Right atrium auricular region (tissue), 2 donors: Measurements from ENCODE around the gene UBLCP1. TPM values are rescaled to one million over a fixed set of nuclear protein-coding genes. Genes with fewer than 3 reads are reported as not detected.

Experiments
- DNase-seq: peaks from one replicate; pipeline ENCODE4 v3.0.0-alpha.2; 2019; ENCODE audit warnings: low spot score
- H3K27ac ChIP-seq, 2 donors: fragments of 200-600 bp; sonication (generic); 1 replicate in 1 of 2; 2 replicates in 1 of 2; pipeline ENCODE4 v1.5.1; 2016 to 2019
- H3K27me3 ChIP-seq, 2 donors: fragments of 200-600 bp; sonication (generic); one replicate each; pipeline versions ENCODE4 v1.5.1 to v1.6.0; 2017 to 2019
- H3K36me3 ChIP-seq: fragments of 200-600 bp; sonication (generic); one replicate; pipeline ENCODE4 v1.5.1; 2016
- H3K4me1 ChIP-seq, 2 donors: fragments of 200-600 bp; sonication (generic); one replicate each; pipeline versions ENCODE4 v1.5.1 to v1.6.0; 2017 to 2019
- H3K4me3 ChIP-seq, 2 donors: fragments of 200-600 bp; sonication (generic); 1 replicate in 1 of 2; 2 replicates in 1 of 2; pipeline ENCODE4 v1.5.1; 2017 to 2019; ENCODE audit warnings: mild to moderate bottlenecking in 1 of 2, moderate library complexity in 1 of 2
- H3K9me3 ChIP-seq, 2 donors: fragments of 200-600 bp; sonication (generic); one replicate each; pipeline ENCODE4 v1.5.1; 2019
- total RNA-seq, 2 donors: library from RNA; depleted of rRNA; stranded (reverse); fragments of >200 nt; gene quantifications; one replicate each; pipeline ENCODE4 v1.1.0, GENCODE V29; 2016
- TF ChIP-seq, protein P1 (sequence below), 2 donors: fragments of 200-600 bp; sonication (generic); IDR thresholded peaks; one replicate each; pipeline ENCODE4 v1.5.1; 2019; ENCODE audit warnings: antibody characterized with exemption in 2 of 2

UBLCP1 gene, protein sequence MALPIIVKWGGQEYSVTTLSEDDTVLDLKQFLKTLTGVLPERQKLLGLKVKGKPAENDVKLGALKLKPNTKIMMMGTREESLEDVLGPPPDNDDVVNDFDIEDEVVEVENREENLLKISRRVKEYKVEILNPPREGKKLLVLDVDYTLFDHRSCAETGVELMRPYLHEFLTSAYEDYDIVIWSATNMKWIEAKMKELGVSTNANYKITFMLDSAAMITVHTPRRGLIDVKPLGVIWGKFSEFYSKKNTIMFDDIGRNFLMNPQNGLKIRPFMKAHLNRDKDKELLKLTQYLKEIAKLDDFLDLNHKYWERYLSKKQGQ
- total RNA-seq = 10 to 100 TPM; 13.2 to 14.1 TPM

GRCh38 chr5:159262859-159263568 lies at the start of gene UBLCP1:
UBLCP1 (plus strand) TSS chr5:159263290; CDS start chr5:159268916, 5,626 bp downstream.
- Histone ChIP-seq H3K27ac (peak within 1 kb of the TSS; percentile 92), H3K36me3 (no peaks in the 10 kb centered on the region), H3K4me3 (peak within 1 kb of the TSS; percentile 83 to 98), H3K4me1 (peaks cover 0 to 18% of the 10 kb centered on the region in 2 donors), H3K27me3 (no peaks in the 10 kb centered on the region), H3K9me3 (no peaks in the 10 kb centered on the region)
- DNase-seq = peak; percentile 79
- TF ChIP-seq, protein P1, sequence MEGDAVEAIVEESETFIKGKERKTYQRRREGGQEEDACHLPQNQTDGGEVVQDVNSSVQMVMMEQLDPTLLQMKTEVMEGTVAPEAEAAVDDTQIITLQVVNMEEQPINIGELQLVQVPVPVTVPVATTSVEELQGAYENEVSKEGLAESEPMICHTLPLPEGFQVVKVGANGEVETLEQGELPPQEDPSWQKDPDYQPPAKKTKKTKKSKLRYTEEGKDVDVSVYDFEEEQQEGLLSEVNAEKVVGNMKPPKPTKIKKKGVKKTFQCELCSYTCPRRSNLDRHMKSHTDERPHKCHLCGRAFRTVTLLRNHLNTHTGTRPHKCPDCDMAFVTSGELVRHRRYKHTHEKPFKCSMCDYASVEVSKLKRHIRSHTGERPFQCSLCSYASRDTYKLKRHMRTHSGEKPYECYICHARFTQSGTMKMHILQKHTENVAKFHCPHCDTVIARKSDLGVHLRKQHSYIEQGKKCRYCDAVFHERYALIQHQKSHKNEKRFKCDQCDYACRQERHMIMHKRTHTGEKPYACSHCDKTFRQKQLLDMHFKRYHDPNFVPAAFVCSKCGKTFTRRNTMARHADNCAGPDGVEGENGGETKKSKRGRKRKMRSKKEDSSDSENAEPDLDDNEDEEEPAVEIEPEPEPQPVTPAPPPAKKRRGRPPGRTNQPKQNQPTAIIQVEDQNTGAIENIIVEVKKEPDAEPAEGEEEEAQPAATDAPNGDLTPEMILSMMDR (IDR thresholded peaks at IDR 0.05) = no peak

- no peak overlapping the region for H3K4me3 ChIP-seq
- no peaks in the 10 kb centered on the region for H3K9me3 ChIP-seq
- TF ChIP-seq, protein P1 (IDR thresholded peaks at IDR 0.05) = no peak
Observed at GRCh38 chr5:159214486-159215271, 48.4 kb upstream of the UBLCP1 start.

DNA sequence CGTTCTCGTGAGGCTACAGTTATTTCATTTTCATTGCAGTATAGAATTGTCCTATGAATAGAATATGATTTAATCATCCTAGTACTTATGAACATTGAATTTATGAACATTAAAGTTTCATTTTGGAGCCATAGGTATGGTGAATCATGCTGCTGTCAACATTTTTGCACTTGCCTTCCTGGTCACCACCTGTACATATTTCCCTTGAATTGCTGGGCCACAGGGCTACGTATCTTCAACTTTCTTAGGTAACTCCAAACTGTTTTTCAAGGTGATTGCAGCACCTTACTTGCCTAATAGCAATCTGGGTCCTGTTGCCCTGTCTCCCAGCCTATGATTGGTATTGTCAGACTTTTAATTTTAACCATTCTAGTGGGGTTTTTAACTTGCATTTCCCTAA lies 47.2 kb upstream of the UBLCP1 start:
- no peaks in the 10 kb centered on the region for H3K9me3 ChIP-seq
- no peak for DNase-seq
- H3K27me3 ChIP-seq = no peaks in the 10 kb centered on the region
- H3K27ac ChIP-seq = no peak overlapping the region
- no peaks in the 10 kb centered on the region for H3K36me3 ChIP-seq
- no peak overlapping the region for H3K4me3 ChIP-seq
- TF ChIP-seq, protein P1 (IDR thresholded peaks at IDR 0.05) = no peak
- no peaks in the 10 kb centered on the region for H3K4me1 ChIP-seq

More at GRCh38 chr5:159214486-159215271, 48.4 kb upstream of the UBLCP1 start:
- H3K4me1 ChIP-seq = no peaks in the 10 kb centered on the region
- H3K36me3 ChIP-seq = no peaks in the 10 kb centered on the region
- DNase-seq = no peak
- H3K27ac ChIP-seq = no peak overlapping the region
- H3K27me3 ChIP-seq = no peaks in the 10 kb centered on the region

DNA sequence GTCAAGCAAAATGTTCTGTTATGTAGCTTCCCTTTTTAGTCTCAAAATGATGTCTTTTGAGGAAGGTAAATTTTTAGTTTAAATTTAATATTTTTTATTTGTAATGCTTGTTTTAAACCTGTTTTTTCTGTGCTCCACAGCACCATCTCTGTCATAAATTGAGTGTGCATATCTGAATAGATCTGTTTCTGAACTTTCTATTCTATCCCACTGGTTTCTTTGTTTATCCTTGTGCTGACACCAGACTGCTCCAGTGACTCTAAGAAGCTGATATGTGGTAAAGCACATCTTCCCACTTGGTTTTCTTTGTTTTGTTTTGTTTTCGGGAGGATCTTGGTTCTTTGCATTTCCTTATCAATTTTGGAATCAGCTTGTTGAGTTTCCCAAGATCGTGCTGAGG lies 46.6 kb upstream of the UBLCP1 start:
- Histone ChIP-seq H3K4me3 (no peak overlapping the region), H3K27ac (no peak overlapping the region), H3K27me3 (no peaks in the 10 kb centered on the region), H3K36me3 (no peaks in the 10 kb centered on the region), H3K4me1 (no peaks in the 10 kb centered on the region), H3K9me3 (no peaks in the 10 kb centered on the region)
- TF ChIP-seq, protein P1 (IDR thresholded peaks at IDR 0.05) = no peak
- no peak for DNase-seq

GRCh38 chr5:159217236-159217635 lies 45.9 kb upstream of the UBLCP1 start:
- no peak for DNase-seq
- Histone ChIP-seq H3K36me3 (no peaks in the 10 kb centered on the region), H3K9me3 (no peaks in the 10 kb centered on the region), H3K27ac (no peak overlapping the region), H3K27me3 (no peaks in the 10 kb centered on the region), H3K4me3 (no peak overlapping the region), H3K4me1 (no peaks in the 10 kb centered on the region)
- TF ChIP-seq, protein P1 (IDR thresholded peaks at IDR 0.05) = no peak
